ENCODE data around the gene GIMAP1. TPM values are rescaled to one million over a fixed set of nuclear protein-coding genes. Genes with fewer than 3 reads are reported as not detected.

The GIMAP1 gene
- total and polyA plus RNA-seq, 2 of the 8 experiments (the other 6 are each of a cell fraction or from before 2014, with no cell fraction given) = not detected

DNA sequence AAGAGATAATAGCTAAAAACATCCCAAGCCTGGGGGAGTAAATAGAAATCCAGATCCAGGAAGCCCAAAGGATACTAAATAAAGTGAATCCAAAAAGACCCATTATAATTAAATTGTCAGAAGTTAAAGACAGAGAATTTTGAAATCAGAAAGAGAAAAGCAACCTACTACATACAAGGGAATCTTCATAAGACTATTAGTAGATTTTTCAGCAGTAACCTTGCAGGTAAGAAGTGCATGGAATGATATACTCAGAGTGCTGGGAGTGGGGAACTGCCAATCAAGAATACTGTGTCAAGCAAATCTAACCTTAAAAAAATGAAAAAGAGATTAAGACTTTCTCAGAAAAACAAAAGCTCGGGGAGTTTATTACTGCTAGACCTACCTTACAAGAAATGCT is 13.2 kb upstream of the GIMAP1 start:
- H3K27ac ChIP-seq (ENCODE audit: low read depth, low read length) = no peak overlapping the region
- POLR2A ChIA-PET (ENCODE audit: partially characterized antibody) = no interaction called here
- no peaks in the 10 kb centered on the region for H3K27me3 ChIP-seq (replicated peaks in 1 of 4; ENCODE audit: control insufficient read depth in 3 of 4, extremely low read depth in 1 of 4, insufficient read depth in 3 of 4, low read length in 3 of 4)
- no peak for DNase-seq (ENCODE audit: low read depth in 1 of 2, low spot score in 2 of 2)
- no peak overlapping the region for H3K4ac ChIP-seq (replicated peaks; ENCODE audit: insufficient read length, low read depth, low read length)
- no peaks in the 10 kb centered on the region for H3K79me2 ChIP-seq (ENCODE audit: control insufficient read depth in 1 of 2, insufficient read depth in 2 of 2, low read length in 2 of 2)
- H3K9me3 ChIP-seq (ENCODE audit: insufficient read depth in 2 of 2, low read depth in 1 of 2, low read length in 1 of 2) = peaks cover 11 to 14% of the 10 kb centered on the region in 2 experiments
- no peak overlapping the region for H2BK12ac ChIP-seq (ENCODE audit: low read depth, low read length)
- H3K4me2 ChIP-seq (ENCODE audit: insufficient read depth in 1 of 2, low read depth in 2 of 2, low read length in 2 of 2) = no peak overlapping the region
- no peak overlapping the region for H3K56ac ChIP-seq (replicated peaks; ENCODE audit: insufficient read length, low read depth, low read length)
- no peaks in the 10 kb centered on the region for H3K4me1 ChIP-seq (replicated peaks in 1 of 4; ENCODE audit: control insufficient read depth in 3 of 4, insufficient read depth in 4 of 4, low read length in 3 of 4)
- H2AFZ ChIP-seq (ENCODE audit: low read length) = no peak overlapping the region
- no peak overlapping the region for H2BK120ac ChIP-seq (replicated peaks; ENCODE audit: low read depth, low read length)
- no peak overlapping the region for H2BK5ac ChIP-seq (ENCODE audit: low read depth, low read length)
- no peak overlapping the region for H3K18ac ChIP-seq (ENCODE audit: extremely low read depth, low read length)
- no peak overlapping the region for H2BK15ac ChIP-seq (ENCODE audit: low read length)
- H2AK5ac ChIP-seq (ENCODE audit: low read depth, low read length) = no peak overlapping the region
- H3K36me3 ChIP-seq (ENCODE audit: control insufficient read depth in 2 of 4, insufficient read depth in 4 of 4, low read length in 3 of 4) = no peaks in the 10 kb centered on the region
- no peak overlapping the region for H4K5ac ChIP-seq (ENCODE audit: insufficient read length, low read depth, low read length)
- CTCF ChIA-PET (ENCODE audit: partially characterized antibody) = interaction anchor here (0.9 to 1.1 kb wide), 2 partner anchors 169 to 283 kb away, joined by 3 to 4 read pairs; no protein-coding TSS in a partner anchor
- no peak for FAIRE-seq
- H4K20me1 ChIP-seq (replicated peaks in 1 of 2; ENCODE audit: control insufficient read depth in 1 of 2, insufficient read depth in 2 of 2, low read length in 2 of 2) = no peaks in the 10 kb centered on the region
- H3K23ac ChIP-seq (ENCODE audit: insufficient read length) = no peak overlapping the region
- H4K91ac ChIP-seq (replicated peaks; ENCODE audit: insufficient read length, low read length) = no peak overlapping the region
- H3K9ac ChIP-seq (replicated peaks in 1 of 4; ENCODE audit: extremely low read depth in 1 of 4, low read depth in 3 of 4, low read length in 3 of 4) = no peak overlapping the region
- no peak overlapping the region for H3K14ac ChIP-seq (ENCODE audit: insufficient read length)
- no peak overlapping the region for H3K4me3 ChIP-seq (ENCODE audit: extremely low read depth in 1 of 4, insufficient read depth in 2 of 4, low read depth in 3 of 4, low read length in 4 of 4)
- no peaks in the 10 kb centered on the region for H3K23me2 ChIP-seq (ENCODE audit: low read depth, low read length)
- no peak overlapping the region for H2BK20ac ChIP-seq (ENCODE audit: low read length)
- 76% methylated on average over 1 of the region's 1 CpG; no CpG with 5 or more reads in 1 of the 2 experiments for WGBS, 2 experiments (ENCODE audit: extremely low coverage in 1 of 2, insufficient coverage in 1 of 2, insufficient read length in 1 of 2, insufficient replicate concordance in 2 of 2, low coverage in 1 of 2, low lambda C conversion rate in 2 of 2, missing lambda C conversion rate in 1 of 2)
- TF ChIP-seq HDAC6 (IDR thresholded peaks at IDR 0.05; ENCODE audit: low read depth, low read length) = no peak
- no peak for TF ChIP-seq RBBP5 (IDR thresholded peaks at IDR 0.05; ENCODE audit: borderline replicate concordance, low read depth, low read length)
- TF ChIP-seq YY1 (IDR thresholded peaks at IDR 0.05; ENCODE audit: low read depth, low read length) = no peak
- no peak for TF ChIP-seq TAF7 (optimal IDR thresholded peaks at IDR 0.05; ENCODE audit: borderline replicate concordance, low read depth, low read length)
- no peak for TF ChIP-seq POLR2AphosphoS5 (IDR thresholded peaks at IDR 0.05; ENCODE audit: low read depth, low read length)
- no peak for TF ChIP-seq SP4 (IDR thresholded peaks at IDR 0.05; ENCODE audit: low read length)
- no peak for TF ChIP-seq KDM1A (IDR thresholded peaks at IDR 0.05; ENCODE audit: borderline replicate concordance, low read length)
- no peaks in the 10 kb centered on the region for H3K79me1 ChIP-seq (ENCODE audit: low read depth, low read length)
- H4K8ac ChIP-seq (ENCODE audit: extremely low read depth, insufficient read depth, low read length) = no peak overlapping the region

Measured in H1 (cell line).